ENCODE data around the gene NOS1. TPM values are rescaled to one million over a fixed set of nuclear protein-coding genes. Genes with fewer than 3 reads are reported as not detected.
A peak's percentile ranks its signal among the peaks of the same experiment; 100 is the strongest.
"Not testable (repeated sequence)": the region's sequence is repeated elsewhere in the genome, so short reads cannot be mapped to it uniquely, and the experiment has no call there.

Gene NOS1
- total RNA-seq, 4 donors from 2014 or later = 6.6 to 15.4 (median 12.0) TPM

DNA sequence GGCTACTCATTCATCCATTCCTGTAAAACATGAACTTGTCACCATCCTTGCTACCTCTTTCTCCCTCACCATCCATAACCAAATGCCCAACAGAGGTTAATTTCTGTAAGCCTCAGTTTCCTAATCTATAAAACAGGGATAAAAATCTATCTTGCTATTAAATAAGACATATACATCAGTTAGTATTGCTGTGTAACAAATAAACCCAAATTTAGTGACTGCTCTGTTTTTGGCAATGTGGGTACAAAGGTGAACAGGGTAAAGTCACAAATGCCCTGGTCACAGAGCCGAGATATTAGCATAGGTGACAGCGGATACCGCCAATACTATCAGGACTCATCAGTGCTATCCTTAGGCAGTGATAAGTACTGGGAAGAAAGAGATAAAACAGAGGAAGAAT is 167.5 kb downstream of the NOS1 start:
- TF ChIP-seq EP300 (IDR thresholded peaks at IDR 0.05) = no peak
- TF ChIP-seq POLR2AphosphoS5 (IDR thresholded peaks at IDR 0.05) = no peak
- TF ChIP-seq, protein P1, sequence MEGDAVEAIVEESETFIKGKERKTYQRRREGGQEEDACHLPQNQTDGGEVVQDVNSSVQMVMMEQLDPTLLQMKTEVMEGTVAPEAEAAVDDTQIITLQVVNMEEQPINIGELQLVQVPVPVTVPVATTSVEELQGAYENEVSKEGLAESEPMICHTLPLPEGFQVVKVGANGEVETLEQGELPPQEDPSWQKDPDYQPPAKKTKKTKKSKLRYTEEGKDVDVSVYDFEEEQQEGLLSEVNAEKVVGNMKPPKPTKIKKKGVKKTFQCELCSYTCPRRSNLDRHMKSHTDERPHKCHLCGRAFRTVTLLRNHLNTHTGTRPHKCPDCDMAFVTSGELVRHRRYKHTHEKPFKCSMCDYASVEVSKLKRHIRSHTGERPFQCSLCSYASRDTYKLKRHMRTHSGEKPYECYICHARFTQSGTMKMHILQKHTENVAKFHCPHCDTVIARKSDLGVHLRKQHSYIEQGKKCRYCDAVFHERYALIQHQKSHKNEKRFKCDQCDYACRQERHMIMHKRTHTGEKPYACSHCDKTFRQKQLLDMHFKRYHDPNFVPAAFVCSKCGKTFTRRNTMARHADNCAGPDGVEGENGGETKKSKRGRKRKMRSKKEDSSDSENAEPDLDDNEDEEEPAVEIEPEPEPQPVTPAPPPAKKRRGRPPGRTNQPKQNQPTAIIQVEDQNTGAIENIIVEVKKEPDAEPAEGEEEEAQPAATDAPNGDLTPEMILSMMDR (IDR thresholded peaks at IDR 0.05) = no peak
- no peak for TF ChIP-seq POLR2A (IDR thresholded peaks at IDR 0.05)
- Histone ChIP-seq H3K4me1 (peaks cover 20% of the 10 kb centered on the region), H3K36me3 (no peaks in the 10 kb centered on the region), H3K27me3 (no peaks in the 10 kb centered on the region), H3K4me3 (no peak overlapping the region), H3K27ac (no peak overlapping the region), H3K9me3 (no peaks in the 10 kb centered on the region)
- DNase-seq (ENCODE audit: low spot score in 2 of 2) = no peak
- 98% methylated on average over 3 of the region's 3 CpGs for whole genome bisulfite sequencing

DNA sequence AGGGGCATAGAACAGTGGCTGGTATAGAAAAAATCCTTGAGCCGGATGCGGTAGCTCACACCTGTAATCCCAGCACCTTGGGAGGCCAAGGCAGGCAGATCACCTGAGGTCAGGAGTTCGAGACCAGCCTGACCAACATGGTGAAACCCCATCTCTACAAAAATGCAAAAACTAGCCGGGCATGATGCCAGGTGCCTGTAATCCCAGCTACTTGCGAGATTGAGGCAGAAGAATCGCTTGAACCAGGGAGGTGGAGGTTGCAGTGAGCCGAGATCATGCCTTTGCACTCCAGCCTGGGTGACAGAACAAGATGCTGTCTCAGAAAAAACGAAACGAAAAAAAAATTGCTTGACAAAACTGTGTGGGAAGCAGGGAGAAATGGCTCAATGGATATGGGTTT is 168.8 kb downstream of the NOS1 start:
- WGBS = 87% methylated on average over 9 of the region's 9 CpGs
- not testable (repeated sequence) for H3K27ac ChIP-seq

DNA sequence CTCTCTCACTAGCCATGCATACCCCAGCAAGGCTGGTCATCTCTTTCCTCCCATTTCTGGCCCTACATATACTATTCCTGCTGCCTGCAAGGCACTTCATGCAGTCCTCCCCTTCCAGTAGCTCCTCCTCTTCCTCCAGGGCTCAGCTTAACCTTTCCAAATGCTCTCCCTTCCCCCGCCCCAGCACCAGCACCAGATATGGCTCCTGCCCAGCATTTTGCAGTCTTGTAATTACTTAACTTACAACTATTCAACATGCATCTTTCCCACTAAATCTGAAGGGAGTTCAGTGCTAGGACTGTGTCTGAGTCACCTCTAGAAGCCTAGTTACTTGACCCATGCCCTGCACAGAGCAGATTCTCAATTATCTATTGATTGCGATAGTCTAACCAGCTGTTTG is 169.4 kb downstream of the NOS1 start:
- H3K4me3 ChIP-seq = no peak overlapping the region
- H3K36me3 ChIP-seq = no peaks in the 10 kb centered on the region
- H3K9me3 ChIP-seq = no peaks in the 10 kb centered on the region
- H3K27me3 ChIP-seq = no peaks in the 10 kb centered on the region
- peak in 1 of 2 donors; percentile 35 for DNase-seq (ENCODE audit: low spot score in 2 of 2)
- H3K4me1 ChIP-seq = peaks cover 23% of the 10 kb centered on the region
- no peak overlapping the region for H3K27ac ChIP-seq
- TF ChIP-seq, protein P1 (IDR thresholded peaks at IDR 0.05) = no peak
- TF ChIP-seq POLR2A (IDR thresholded peaks at IDR 0.05) (no peak), POLR2AphosphoS5 (IDR thresholded peaks at IDR 0.05) (no peak), EP300 (IDR thresholded peaks at IDR 0.05) (no peak)
- 68% methylated on average over 2 of the region's 2 CpGs for WGBS

More for the DNA sequence above, 168.8 kb downstream of the NOS1 start:
- not testable (repeated sequence) for H3K36me3 ChIP-seq, H3K9me3 ChIP-seq, H3K27me3 ChIP-seq, H3K4me3 ChIP-seq
- H3K4me1 ChIP-seq = peaks cover 23% of the 10 kb centered on the region
- peak in 1 of 2 donors; percentile 8 for DNase-seq (ENCODE audit: low spot score in 2 of 2)

DNA sequence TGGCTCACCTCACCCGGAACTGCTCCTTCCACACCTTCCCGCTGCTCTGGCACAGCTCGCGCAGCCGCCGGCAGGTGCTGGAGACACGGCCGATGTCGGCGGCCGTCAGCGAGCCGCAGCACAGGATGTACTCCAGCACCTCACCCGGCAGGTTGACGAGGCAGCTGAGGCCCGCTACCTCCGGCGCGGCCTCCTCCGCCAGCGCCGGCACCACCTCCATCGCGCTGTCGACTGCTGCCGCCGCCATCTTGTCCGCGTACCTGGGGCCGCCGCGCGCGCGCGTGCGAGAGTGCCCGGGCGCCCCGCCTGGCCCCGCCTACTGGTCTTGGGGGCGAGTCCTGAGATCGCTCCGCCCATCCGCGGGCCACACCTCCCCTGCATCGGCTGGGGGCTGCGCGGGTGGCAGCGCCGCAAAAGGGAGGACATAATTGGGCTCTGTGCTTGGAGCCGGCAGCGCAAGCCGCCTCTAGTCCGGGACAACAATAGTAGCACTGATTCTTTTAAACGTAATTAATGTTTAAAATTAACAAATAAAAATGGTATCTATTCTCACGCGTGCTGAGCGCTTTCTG is 171.1 kb downstream of the NOS1 start, which contains the start of gene FBXO21:
TSS of gene FBXO21 (minus strand) at position 261 of the 572 bp plus-strand sequence. CDS start at position 247, 14 bp downstream.
- peak within 1 kb of the TSS; percentile 64 for H3K4me3 ChIP-seq
- H3K36me3 ChIP-seq = peaks cover 10% of the 10 kb centered on the region
- H3K27me3 ChIP-seq = no peaks in the 10 kb centered on the region
- 6% methylated on average over 22 of the region's 59 CpGs for WGBS
- no peaks in the 10 kb centered on the region for H3K9me3 ChIP-seq
- H3K4me1 ChIP-seq = peaks cover 23% of the 10 kb centered on the region
- peak within 1 kb of the TSS; percentile 76 for H3K27ac ChIP-seq
- TF ChIP-seq EP300 (IDR thresholded peaks at IDR 0.05) (no peak), POLR2A (IDR thresholded peaks at IDR 0.05) (peak; percentile 73 to 80), POLR2AphosphoS5 (IDR thresholded peaks at IDR 0.05) (peak; percentile 32 to 66 (median 46))
- TF ChIP-seq, protein P1 (IDR thresholded peaks at IDR 0.05) = no peak
- peak; percentile 93 to 94 for DNase-seq (ENCODE audit: low spot score in 2 of 2)

DNA sequence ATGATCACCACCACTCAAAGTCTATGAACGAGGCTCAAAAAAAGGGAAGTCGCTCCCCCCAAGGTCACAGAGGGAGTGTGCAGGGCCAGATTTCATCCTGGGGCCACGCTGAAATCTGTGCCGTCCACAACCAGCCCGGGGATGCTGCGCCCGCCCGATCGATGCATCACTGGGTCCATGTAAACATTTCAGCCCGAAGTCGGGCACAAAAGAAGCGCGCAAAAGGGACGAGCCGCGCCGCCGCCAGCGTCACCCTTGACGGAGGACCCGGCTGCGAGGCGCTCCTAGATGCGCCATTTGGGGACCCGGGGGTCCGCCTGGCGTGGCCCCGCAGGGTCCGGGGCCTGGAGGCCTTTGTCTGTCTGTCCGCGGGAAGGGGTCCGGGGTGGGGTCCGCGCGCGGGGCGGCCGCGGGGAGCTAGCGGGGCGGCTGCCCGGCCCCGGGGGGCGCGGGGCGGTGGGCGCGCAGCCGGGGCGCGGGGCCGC is 171.7 kb downstream of the NOS1 start:
- peak overlapping the region; percentile 64 for H3K4me3 ChIP-seq
- TF ChIP-seq POLR2AphosphoS5 (IDR thresholded peaks at IDR 0.05) = no peak
- no peak for TF ChIP-seq EP300 (IDR thresholded peaks at IDR 0.05)
- no peak for TF ChIP-seq POLR2A (IDR thresholded peaks at IDR 0.05)
- TF ChIP-seq, protein P1 (IDR thresholded peaks at IDR 0.05) = no peak

More for the DNA sequence above, 171.7 kb downstream of the NOS1 start:
- peaks cover 23% of the 10 kb centered on the region for H3K4me1 ChIP-seq
- no peaks in the 10 kb centered on the region for H3K27me3 ChIP-seq
- peaks cover 14% of the 10 kb centered on the region for H3K36me3 ChIP-seq
- peak overlapping the region; percentile 76 for H3K27ac ChIP-seq
- peak; percentile 68 to 75 for DNase-seq (ENCODE audit: low spot score in 2 of 2)
- WGBS = under 1% methylated on average over 44 of the region's 52 CpGs
- no peaks in the 10 kb centered on the region for H3K9me3 ChIP-seq

All from suprapubic skin (tissue), 4 donors.